HG03460 (cell line): ENCODE data around the gene NR1H2.
A peak's percentile ranks its signal among the peaks of the same experiment; 100 is the strongest.

ENCODE experiments used
- ATAC-seq: cut with Tn5 transposase; IDR thresholded peaks from one replicate; pipeline ENCODE4 v1.9.1; 2021; ENCODE audit not compliant: unreplicated experiment

NR1H2 gene

GRCh38 chr19:50420127-50420526 lies 43.9 kb downstream of the NR1H2 start:
- no peak for ATAC-seq

GRCh38 chr19:50420808-50421207 lies 44.6 kb downstream of the NR1H2 start:
- no peak for ATAC-seq

- no peak for ATAC-seq
Observed at GRCh38 chr19:50422397-50423278, 46.4 kb downstream of the NR1H2 start.

GRCh38 chr19:50423279-50424113 lies 47.2 kb downstream of the NR1H2 start:
- ATAC-seq, result no peak

- ATAC-seq, result no peak
Observed at GRCh38 chr19:50425581-50425980, 49.3 kb downstream of the NR1H2 start.

GRCh38 chr19:50427318-50427925 lies 51.2 kb downstream of the NR1H2 start:
- ATAC-seq, result no peak

- no peak for ATAC-seq
Observed at GRCh38 chr19:50427997-50428425, 51.8 kb downstream of the NR1H2 start.

- ATAC-seq, result no peak
Observed at GRCh38 chr19:50428772-50429463, 52.7 kb downstream of the NR1H2 start.

- ATAC-seq, result no peak
Observed at GRCh38 chr19:50430888-50431342, 54.7 kb downstream of the NR1H2 start.

- peak; percentile 55 for ATAC-seq
Observed at GRCh38 chr19:50431343-50432220, 55.3 kb downstream of the NR1H2 start.

- ATAC-seq, result no peak
Observed at GRCh38 chr19:50432221-50433028, 56.2 kb downstream of the NR1H2 start, which contains the start of gene MYBPC2. MYBPC2 (plus strand) TSS chr19:50432892; CDS start chr19:50432954, 62 bp downstream.
